ENCODE results near the gene MYO3A. TPM values are rescaled to one million over a fixed set of nuclear protein-coding genes. Genes with fewer than 3 reads are reported as not detected.

The MYO3A gene
- total RNA-seq, 6 experiments from 2014 or later, result 0.03 TPM; not detected in 5

- H3K27me3 Mint-ChIP-seq (ENCODE audit: insufficient read depth), result no peaks in the 10 kb centered on the region
- no peak for TF ChIP-seq CTCF (IDR thresholded peaks at IDR 0.05)
Observed at GRCh38 chr10:25959540-25960232, 25.7 kb downstream of the MYO3A start.

DNA sequence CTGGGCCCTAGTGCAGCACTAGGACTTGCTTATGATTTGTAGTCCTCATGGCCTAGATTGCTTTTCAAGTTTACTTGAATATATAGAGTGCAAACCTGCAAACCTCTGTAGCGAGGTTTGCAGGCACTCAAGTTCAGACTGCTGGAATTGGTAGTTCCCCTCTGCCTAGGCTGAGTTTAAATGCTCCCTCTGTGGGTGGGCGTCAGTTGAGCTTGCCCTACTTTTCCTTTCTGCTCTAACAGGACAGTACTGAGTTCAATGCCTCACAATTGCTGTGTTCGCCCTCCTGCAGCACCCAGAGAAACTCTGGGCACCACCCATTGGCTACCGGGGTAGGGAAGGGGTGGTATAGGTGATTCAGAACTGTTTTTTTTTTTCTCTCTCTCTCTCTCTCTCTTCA, 31.6 kb downstream of the MYO3A start:
- Mint-ChIP-seq H3K27ac (no peak overlapping the region), H3K27me3 (ENCODE audit: insufficient read depth) (no peaks in the 10 kb centered on the region), H3K36me3 (ENCODE audit: low read depth) (no peaks in the 10 kb centered on the region), H3K4me3 (no peak overlapping the region), H3K4me1 (ENCODE audit: low read depth) (no peaks in the 10 kb centered on the region), H3K9me3 (peaks cover 36% of the 10 kb centered on the region)
- DNase-seq, result no peak
- TF ChIP-seq CTCF (IDR thresholded peaks at IDR 0.05), result no peak

More at GRCh38 chr10:25959540-25960232, 25.7 kb downstream of the MYO3A start:
- H3K9me3 Mint-ChIP-seq, result peaks cover 38% of the 10 kb centered on the region
- no peak overlapping the region for H3K27ac Mint-ChIP-seq
- no peaks in the 10 kb centered on the region for H3K4me1 Mint-ChIP-seq (ENCODE audit: low read depth)
- DNase-seq, result no peak
- H3K4me3 Mint-ChIP-seq, result no peak overlapping the region
- no peaks in the 10 kb centered on the region for H3K36me3 Mint-ChIP-seq (ENCODE audit: low read depth)

- no peaks in the 10 kb centered on the region for H3K36me3 Mint-ChIP-seq (ENCODE audit: low read depth)
- H3K4me3 Mint-ChIP-seq, result no peak overlapping the region
- no peaks in the 10 kb centered on the region for H3K27me3 Mint-ChIP-seq (ENCODE audit: insufficient read depth)
- peaks cover 35% of the 10 kb centered on the region for H3K9me3 Mint-ChIP-seq
- H3K27ac Mint-ChIP-seq, result no peak overlapping the region
- H3K4me1 Mint-ChIP-seq (ENCODE audit: low read depth), result no peaks in the 10 kb centered on the region
- no peak for TF ChIP-seq CTCF (IDR thresholded peaks at IDR 0.05)
- no peak for DNase-seq
Observed at GRCh38 chr10:25966844-25967243, 32.8 kb downstream of the MYO3A start.

DNA sequence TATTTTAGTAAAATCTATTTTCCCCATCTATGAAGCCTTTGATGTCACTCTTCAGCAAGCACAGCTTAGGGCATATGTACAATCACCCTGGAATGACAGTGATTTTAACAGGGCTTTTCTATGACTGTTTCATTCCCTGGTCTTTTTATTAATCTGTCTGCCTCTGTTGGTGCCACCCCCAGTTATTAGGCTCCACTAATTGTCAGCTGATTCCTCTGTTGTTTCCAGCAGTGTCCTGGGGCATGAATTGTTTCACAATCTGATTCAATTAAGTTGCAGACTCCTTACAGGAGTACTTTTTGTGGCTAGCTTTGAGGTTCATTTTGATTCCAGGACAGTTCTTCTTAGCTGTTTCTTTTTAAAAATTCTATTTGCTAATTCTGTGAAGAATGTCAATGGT, 38.6 kb downstream of the MYO3A start:
- Mint-ChIP-seq H3K36me3 (ENCODE audit: low read depth) (no peaks in the 10 kb centered on the region), H3K9me3 (peaks cover 17% of the 10 kb centered on the region), H3K27ac (no peak overlapping the region), H3K27me3 (ENCODE audit: insufficient read depth) (no peaks in the 10 kb centered on the region), H3K4me1 (ENCODE audit: low read depth) (no peaks in the 10 kb centered on the region), H3K4me3 (no peak overlapping the region)
- no peak for DNase-seq
- no peak for TF ChIP-seq CTCF (IDR thresholded peaks at IDR 0.05)

GRCh38 chr10:25974897-25975459, 40.9 kb downstream of the MYO3A start:
- H3K4me1 Mint-ChIP-seq (ENCODE audit: low read depth), result no peaks in the 10 kb centered on the region
- TF ChIP-seq CTCF (IDR thresholded peaks at IDR 0.05), result no peak
- no peaks in the 10 kb centered on the region for H3K27me3 Mint-ChIP-seq (ENCODE audit: insufficient read depth)
- H3K9me3 Mint-ChIP-seq, result peaks cover 18% of the 10 kb centered on the region
- H3K27ac Mint-ChIP-seq, result no peak overlapping the region
- H3K36me3 Mint-ChIP-seq (ENCODE audit: low read depth), result no peaks in the 10 kb centered on the region
- H3K4me3 Mint-ChIP-seq, result no peak overlapping the region
- no peak for DNase-seq
